Measurements from ENCODE around the gene BRIP1. TPM values are rescaled to one million over a fixed set of nuclear protein-coding genes. Genes with fewer than 3 reads are reported as not detected.

BRIP1 gene
- total and polyA plus RNA-seq, 2 experiments from 2014 or later, result 8.0 to 23.1 TPM

DNA sequence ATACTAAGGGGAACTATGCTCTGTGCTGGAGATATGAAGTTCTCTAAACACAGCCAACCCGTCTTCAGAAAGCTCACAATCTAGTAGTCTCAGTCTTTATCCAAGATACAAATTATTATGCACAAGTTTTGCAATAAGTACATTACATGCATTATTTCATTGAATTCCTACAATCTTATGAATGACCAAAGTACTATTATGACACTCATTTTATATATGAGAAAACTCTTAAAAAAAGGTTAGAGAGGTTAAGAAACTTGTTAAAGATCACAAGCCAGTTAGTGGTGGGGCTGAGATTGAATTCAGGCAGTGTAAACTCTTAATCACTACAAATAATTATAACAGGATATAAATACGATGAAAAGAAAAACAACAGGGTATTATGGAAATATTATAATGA is 4.7 kb upstream of the BRIP1 start:
- Mint-ChIP-seq H3K27ac (no peak overlapping the region), H3K4me1 (peaks cover 5% of the 10 kb centered on the region; the same call in 2 of the 3 replicates), H3K9me3 (no peaks in the 10 kb centered on the region), H3K27me3 (ENCODE audit: insufficient read depth, low read depth, poor library complexity) (peaks cover 3% of the 10 kb centered on the region), H3K36me3 (ENCODE audit: low read depth) (peaks cover 8% of the 10 kb centered on the region; the same call in 2 of the 3 replicates), H3K4me3 (no peak overlapping the region)
- Histone ChIP-seq H3K36me3 (ENCODE audit: insufficient read depth) (peaks cover 9% of the 10 kb centered on the region; the same call in 1 of the 2 replicates), H2AFZ (no peak overlapping the region), H4K20me1 (replicated peaks; ENCODE audit: insufficient read depth) (no peaks in the 10 kb centered on the region), H3K27ac (ENCODE audit: low read depth) (no peak overlapping the region), H3K79me2 (replicated peaks; ENCODE audit: insufficient read depth) (no peaks in the 10 kb centered on the region), H3K4me2 (no peak overlapping the region), H3K4me1 (ENCODE audit: insufficient read depth) (no peaks in the 10 kb centered on the region), H3F3A (replicated peaks; ENCODE audit: low read depth) (no peaks in the 10 kb centered on the region), H3K27me3 (ENCODE audit: insufficient read depth) (no peaks in the 10 kb centered on the region), H3K4me3 (no peak overlapping the region), H3K9me2 (ENCODE audit: insufficient read depth) (no peaks in the 10 kb centered on the region)
- no peak for DNase-seq (ENCODE audit: low spot score)
- no peak for TF ChIP-seq ZNF462 (CRISPR knock-in tag; IDR thresholded peaks at IDR 0.05)
- no peak for TF ChIP-seq STAT1 (IDR thresholded peaks at IDR 0.05; ENCODE audit: unreplicated experiment)
- TF ChIP-seq REST (IDR thresholded peaks at IDR 0.05; ENCODE audit: unreplicated experiment), result no peak
- no peak for TF ChIP-seq JUNB (IDR thresholded peaks at IDR 0.05; ENCODE audit: unreplicated experiment)
- no peak for TF ChIP-seq CREB1 (CRISPR knock-in tag; IDR thresholded peaks at IDR 0.05; ENCODE audit: low read depth)
- no peak for TF ChIP-seq CTCF (conservative IDR thresholded peaks at IDR 0.05; ENCODE audit: low read depth in 2 of 2)
- no peak for TF ChIP-seq EZH2phosphoT487 (IDR thresholded peaks at IDR 0.05; ENCODE audit: unreplicated experiment)
- ATAC-seq, result no peak

All from GM23338 (cell line).